WTC11 (cell line): Measurements from ENCODE around the gene TCTN2. TPM values are rescaled to one million over a fixed set of nuclear protein-coding genes. Genes with fewer than 3 reads are reported as not detected.

Source experiments
- ATAC-seq: fragments of 200-7000 bp; cut with Tn5 transposase; 2 replicates; pipeline ENCODE4 v1.10.0; 2021; ENCODE audit warnings: mild to moderate bottlenecking, moderate library complexity
- CTCF ChIA-PET: fragments of 300-600 bp; sonication (Branson Sonifier 250); formaldehyde crosslinking; loops from one replicate; lab custom pipeline; 2021; ENCODE audit warnings: antibody characterized with exemption; lab: Charles Lee
- POLR2A ChIA-PET: fragments of 350-600 bp; sonication (Branson Sonifier 250); formaldehyde crosslinking; loops from one replicate; lab custom pipeline; 2021; ENCODE audit warnings: antibody characterized with exemption; lab: Charles Lee
- DNase-seq: peaks from one replicate; pipeline ENCODE4 v3.0.0; 2021; ENCODE audit warnings: low spot score
- H3K27ac Mint-ChIP-seq: 2 replicates; pipeline ENCODE4 v1.8.0; 2021; ENCODE audit warnings: mixed read lengths
- H3K27me3 Mint-ChIP-seq: 2 replicates; pipeline ENCODE4 v1.8.0; 2021; ENCODE audit warnings: low read depth, mild to moderate bottlenecking, moderate library complexity, mixed read lengths
- H3K36me3 Mint-ChIP-seq: 2 replicates; pipeline ENCODE4 v1.8.0; 2021; ENCODE audit warnings: mixed read lengths
- H3K4me1 Mint-ChIP-seq: 2 replicates; pipeline ENCODE4 v1.8.0; 2022; ENCODE audit warnings: mixed read lengths
- H3K4me3 Mint-ChIP-seq: 2 replicates; pipeline ENCODE4 v1.8.0; 2021; ENCODE audit warnings: mild to moderate bottlenecking, moderate library complexity, mixed read lengths
- H3K9me3 Mint-ChIP-seq: 2 replicates; pipeline ENCODE4 v1.8.0; 2021; ENCODE audit warnings: mixed read lengths
- ATF1 ChIP-seq: sonication (generic); formaldehyde crosslinking; IDR thresholded peaks from 2 replicates; pipeline ENCODE4 v1.8.1; 2023; ENCODE audit warnings: mild to moderate bottlenecking, moderate library complexity, missing genetic modification reagents
- FOXK1 ChIP-seq: sonication (generic); formaldehyde crosslinking; IDR thresholded peaks from 2 replicates; pipeline ENCODE4 v1.8.0; 2022; ENCODE audit warnings: mild to moderate bottlenecking, moderate library complexity, missing genetic modification reagents
- FOXP1 ChIP-seq: sonication (generic); formaldehyde crosslinking; IDR thresholded peaks from 2 replicates; pipeline ENCODE4 v1.8.0; 2022; ENCODE audit warnings: missing genetic modification reagents, mild to moderate bottlenecking, moderate library complexity, borderline replicate concordance
- JAZF1 ChIP-seq: fragments of 250-450 bp; sonication (Bioruptor Pico); IDR thresholded peaks from 2 replicates; pipeline ENCODE4 v1.9.0; 2021; ENCODE audit warnings: moderate library complexity, mild to moderate bottlenecking, inconsistent platforms
- OVOL2 ChIP-seq: fragments of 250-450 bp; sonication (Bioruptor Pico); IDR thresholded peaks from 2 replicates; pipeline ENCODE4 v1.9.0; 2021; ENCODE audit warnings: mild to moderate bottlenecking, borderline replicate concordance
- SMAD3 ChIP-seq: sonication (generic); formaldehyde crosslinking; IDR thresholded peaks from 2 replicates; pipeline ENCODE4 v1.8.0; 2022; ENCODE audit warnings: missing genetic modification reagents, mild to moderate bottlenecking, borderline replicate concordance
- SOX15 ChIP-seq: fragments of 250-450 bp; sonication (Bioruptor Pico); IDR thresholded peaks from 2 replicates; pipeline ENCODE4 v1.9.0; 2021; ENCODE audit warnings: mild to moderate bottlenecking
- TEAD4 ChIP-seq: sonication (generic); formaldehyde crosslinking; IDR thresholded peaks from 2 replicates; pipeline ENCODE4 v1.8.0; 2022; ENCODE audit warnings: mild to moderate bottlenecking, missing genetic modification reagents
- ZNF219 ChIP-seq: sonication (generic); formaldehyde crosslinking; IDR thresholded peaks from 2 replicates; pipeline ENCODE4 v1.8.0; 2023; ENCODE audit warnings: missing genetic modification reagents, mild to moderate bottlenecking, borderline replicate concordance
- ZNF396 ChIP-seq: fragments of 250-450 bp; sonication (Bioruptor Pico); IDR thresholded peaks from 2 replicates; pipeline ENCODE4 v1.8.0; 2021; ENCODE audit warnings: mild to moderate bottlenecking, moderate library complexity, borderline replicate concordance
- total RNA-seq: library from RNA; stranded (reverse); gene quantifications from 3 replicates; pipeline ENCODE4 v1.2.3, GENCODE V29; 2021
- TF ChIP-seq, protein P1 (sequence below): sonication (generic); formaldehyde crosslinking; IDR thresholded peaks from 2 replicates; pipeline ENCODE4 v1.8.1; 2022; ENCODE audit warnings: mild to moderate bottlenecking, missing genetic modification reagents, moderate library complexity, borderline replicate concordance
- TF ChIP-seq, protein P2 (sequence below): sonication (generic); formaldehyde crosslinking; IDR thresholded peaks from 2 replicates; pipeline ENCODE4 v1.8.1; 2023; ENCODE audit warnings: mild to moderate bottlenecking, missing genetic modification reagents, moderate library complexity
- TF ChIP-seq, protein P3 (sequence below): sonication (generic); formaldehyde crosslinking; IDR thresholded peaks from 2 replicates; pipeline ENCODE4 v1.8.1; 2023; ENCODE audit warnings: mild to moderate bottlenecking, missing genetic modification reagents
- TF ChIP-seq, protein P4 (sequence below): sonication (generic); formaldehyde crosslinking; IDR thresholded peaks from 2 replicates; pipeline ENCODE4 v1.8.0; 2022; ENCODE audit warnings: mild to moderate bottlenecking, missing genetic modification reagents
- TF ChIP-seq, protein P5 (sequence below): fragments of 250-450 bp; sonication (Bioruptor Pico); IDR thresholded peaks from 2 replicates; pipeline ENCODE4 v1.9.0; 2021; ENCODE audit warnings: mild to moderate bottlenecking
- TF ChIP-seq, protein P6 (sequence below): sonication (generic); formaldehyde crosslinking; IDR thresholded peaks from 2 replicates; pipeline ENCODE4 v1.8.1; 2022; ENCODE audit warnings: mild to moderate bottlenecking, moderate library complexity, missing genetic modification reagents
- TF ChIP-seq, protein P7 (sequence below): fragments of 250-450 bp; sonication (Bioruptor Pico); IDR thresholded peaks from 2 replicates; pipeline ENCODE4 v2.1.2; 2022; ENCODE audit warnings: mild to moderate bottlenecking, moderate library complexity
- TF ChIP-seq, protein P8 (sequence below): sonication (generic); formaldehyde crosslinking; IDR thresholded peaks from 2 replicates; pipeline ENCODE4 v1.8.0; 2023; ENCODE audit warnings: missing genetic modification reagents, mild to moderate bottlenecking, borderline replicate concordance

The TCTN2 gene
- total RNA-seq, 1 experiment from 2014 or later: 6.2 TPM

DNA sequence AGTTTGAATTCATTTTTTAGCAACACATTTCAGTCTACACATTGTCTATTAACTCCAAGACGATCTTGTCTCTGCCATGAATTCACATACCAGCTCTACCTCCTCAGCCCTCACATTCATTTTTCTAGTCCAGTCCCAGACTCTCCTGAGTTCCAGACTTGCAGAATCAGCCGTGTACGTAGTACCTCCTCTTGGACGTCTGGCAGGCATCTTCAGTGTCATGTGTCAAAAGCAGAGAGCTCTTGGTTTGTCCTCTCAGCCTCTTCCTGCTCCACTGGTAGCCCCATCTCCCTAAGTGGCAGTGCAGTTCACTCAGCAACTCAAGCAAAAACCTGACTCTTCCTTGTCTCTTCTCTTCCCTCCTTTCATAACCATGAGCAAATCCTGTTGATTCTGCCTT is 14.5 kb upstream of the TCTN2 start:
- ChIA-PET POLR2A (interaction anchor here (0.6 kb wide), 1 partner anchor 58 kb away, joined by 3 read pairs; no protein-coding TSS in a partner anchor), CTCF (interaction anchor here (0.9 kb wide), 1 partner anchor 291 kb away, joined by 3 read pairs; no protein-coding TSS in a partner anchor)
- DNase-seq (no peak), ATAC-seq (no peak)
- H3K27me3 Mint-ChIP-seq: no peaks in the 10 kb centered on the region
- H3K27ac Mint-ChIP-seq: no peak overlapping the region
- peaks cover 30% of the 10 kb centered on the region for H3K36me3 Mint-ChIP-seq
- H3K4me1 Mint-ChIP-seq: no peaks in the 10 kb centered on the region
- H3K9me3 Mint-ChIP-seq: no peaks in the 10 kb centered on the region
- TF ChIP-seq, protein P1, sequence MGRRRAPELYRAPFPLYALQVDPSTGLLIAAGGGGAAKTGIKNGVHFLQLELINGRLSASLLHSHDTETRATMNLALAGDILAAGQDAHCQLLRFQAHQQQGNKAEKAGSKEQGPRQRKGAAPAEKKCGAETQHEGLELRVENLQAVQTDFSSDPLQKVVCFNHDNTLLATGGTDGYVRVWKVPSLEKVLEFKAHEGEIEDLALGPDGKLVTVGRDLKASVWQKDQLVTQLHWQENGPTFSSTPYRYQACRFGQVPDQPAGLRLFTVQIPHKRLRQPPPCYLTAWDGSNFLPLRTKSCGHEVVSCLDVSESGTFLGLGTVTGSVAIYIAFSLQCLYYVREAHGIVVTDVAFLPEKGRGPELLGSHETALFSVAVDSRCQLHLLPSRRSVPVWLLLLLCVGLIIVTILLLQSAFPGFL: no peak
- TF ChIP-seq SOX15 (CRISPR knock-in tag) (no peak), OVOL2 (CRISPR knock-in tag) (no peak), JAZF1 (CRISPR knock-in tag) (no peak), ATF1 (CRISPR knock-in tag) (no peak), TEAD4 (CRISPR knock-in tag) (no peak), FOXP1 (CRISPR knock-in tag) (no peak), FOXK1 (no peak), ZNF219 (CRISPR knock-in tag) (no peak), SMAD3 (CRISPR knock-in tag) (no peak), ZNF396 (CRISPR knock-in tag) (no peak)
- TF ChIP-seq, protein P2, sequence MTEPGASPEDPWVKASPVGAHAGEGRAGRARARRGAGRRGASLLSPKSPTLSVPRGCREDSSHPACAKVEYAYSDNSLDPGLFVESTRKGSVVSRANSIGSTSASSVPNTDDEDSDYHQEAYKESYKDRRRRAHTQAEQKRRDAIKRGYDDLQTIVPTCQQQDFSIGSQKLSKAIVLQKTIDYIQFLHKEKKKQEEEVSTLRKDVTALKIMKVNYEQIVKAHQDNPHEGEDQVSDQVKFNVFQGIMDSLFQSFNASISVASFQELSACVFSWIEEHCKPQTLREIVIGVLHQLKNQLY: no peak
- TF ChIP-seq, protein P3, sequence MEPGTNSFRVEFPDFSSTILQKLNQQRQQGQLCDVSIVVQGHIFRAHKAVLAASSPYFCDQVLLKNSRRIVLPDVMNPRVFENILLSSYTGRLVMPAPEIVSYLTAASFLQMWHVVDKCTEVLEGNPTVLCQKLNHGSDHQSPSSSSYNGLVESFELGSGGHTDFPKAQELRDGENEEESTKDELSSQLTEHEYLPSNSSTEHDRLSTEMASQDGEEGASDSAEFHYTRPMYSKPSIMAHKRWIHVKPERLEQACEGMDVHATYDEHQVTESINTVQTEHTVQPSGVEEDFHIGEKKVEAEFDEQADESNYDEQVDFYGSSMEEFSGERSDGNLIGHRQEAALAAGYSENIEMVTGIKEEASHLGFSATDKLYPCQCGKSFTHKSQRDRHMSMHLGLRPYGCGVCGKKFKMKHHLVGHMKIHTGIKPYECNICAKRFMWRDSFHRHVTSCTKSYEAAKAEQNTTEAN (CRISPR knock-in tag): no peak
- TF ChIP-seq, protein P4, sequence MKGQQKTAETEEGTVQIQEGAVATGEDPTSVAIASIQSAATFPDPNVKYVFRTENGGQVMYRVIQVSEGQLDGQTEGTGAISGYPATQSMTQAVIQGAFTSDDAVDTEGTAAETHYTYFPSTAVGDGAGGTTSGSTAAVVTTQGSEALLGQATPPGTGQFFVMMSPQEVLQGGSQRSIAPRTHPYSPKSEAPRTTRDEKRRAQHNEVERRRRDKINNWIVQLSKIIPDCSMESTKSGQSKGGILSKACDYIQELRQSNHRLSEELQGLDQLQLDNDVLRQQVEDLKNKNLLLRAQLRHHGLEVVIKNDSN (CRISPR knock-in tag): no peak
- TF ChIP-seq, protein P5, sequence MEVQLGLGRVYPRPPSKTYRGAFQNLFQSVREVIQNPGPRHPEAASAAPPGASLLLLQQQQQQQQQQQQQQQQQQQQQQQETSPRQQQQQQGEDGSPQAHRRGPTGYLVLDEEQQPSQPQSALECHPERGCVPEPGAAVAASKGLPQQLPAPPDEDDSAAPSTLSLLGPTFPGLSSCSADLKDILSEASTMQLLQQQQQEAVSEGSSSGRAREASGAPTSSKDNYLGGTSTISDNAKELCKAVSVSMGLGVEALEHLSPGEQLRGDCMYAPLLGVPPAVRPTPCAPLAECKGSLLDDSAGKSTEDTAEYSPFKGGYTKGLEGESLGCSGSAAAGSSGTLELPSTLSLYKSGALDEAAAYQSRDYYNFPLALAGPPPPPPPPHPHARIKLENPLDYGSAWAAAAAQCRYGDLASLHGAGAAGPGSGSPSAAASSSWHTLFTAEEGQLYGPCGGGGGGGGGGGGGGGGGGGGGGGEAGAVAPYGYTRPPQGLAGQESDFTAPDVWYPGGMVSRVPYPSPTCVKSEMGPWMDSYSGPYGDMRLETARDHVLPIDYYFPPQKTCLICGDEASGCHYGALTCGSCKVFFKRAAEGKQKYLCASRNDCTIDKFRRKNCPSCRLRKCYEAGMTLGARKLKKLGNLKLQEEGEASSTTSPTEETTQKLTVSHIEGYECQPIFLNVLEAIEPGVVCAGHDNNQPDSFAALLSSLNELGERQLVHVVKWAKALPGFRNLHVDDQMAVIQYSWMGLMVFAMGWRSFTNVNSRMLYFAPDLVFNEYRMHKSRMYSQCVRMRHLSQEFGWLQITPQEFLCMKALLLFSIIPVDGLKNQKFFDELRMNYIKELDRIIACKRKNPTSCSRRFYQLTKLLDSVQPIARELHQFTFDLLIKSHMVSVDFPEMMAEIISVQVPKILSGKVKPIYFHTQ (CRISPR knock-in tag): no peak
- TF ChIP-seq, protein P6, sequence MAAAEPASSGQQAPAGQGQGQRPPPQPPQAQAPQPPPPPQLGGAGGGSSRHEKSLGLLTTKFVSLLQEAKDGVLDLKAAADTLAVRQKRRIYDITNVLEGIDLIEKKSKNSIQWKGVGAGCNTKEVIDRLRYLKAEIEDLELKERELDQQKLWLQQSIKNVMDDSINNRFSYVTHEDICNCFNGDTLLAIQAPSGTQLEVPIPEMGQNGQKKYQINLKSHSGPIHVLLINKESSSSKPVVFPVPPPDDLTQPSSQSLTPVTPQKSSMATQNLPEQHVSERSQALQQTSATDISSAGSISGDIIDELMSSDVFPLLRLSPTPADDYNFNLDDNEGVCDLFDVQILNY (CRISPR knock-in tag): no peak
- TF ChIP-seq, protein P7, sequence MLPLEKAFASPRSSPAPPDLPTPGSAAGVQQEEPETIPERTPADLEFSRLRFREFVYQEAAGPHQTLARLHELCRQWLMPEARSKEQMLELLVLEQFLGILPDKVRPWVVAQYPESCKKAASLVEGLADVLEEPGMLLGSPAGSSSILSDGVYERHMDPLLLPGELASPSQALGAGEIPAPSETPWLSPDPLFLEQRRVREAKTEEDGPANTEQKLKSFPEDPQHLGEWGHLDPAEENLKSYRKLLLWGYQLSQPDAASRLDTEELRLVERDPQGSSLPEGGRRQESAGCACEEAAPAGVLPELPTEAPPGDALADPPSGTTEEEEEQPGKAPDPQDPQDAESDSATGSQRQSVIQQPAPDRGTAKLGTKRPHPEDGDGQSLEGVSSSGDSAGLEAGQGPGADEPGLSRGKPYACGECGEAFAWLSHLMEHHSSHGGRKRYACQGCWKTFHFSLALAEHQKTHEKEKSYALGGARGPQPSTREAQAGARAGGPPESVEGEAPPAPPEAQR (CRISPR knock-in tag): no peak
- TF ChIP-seq, protein P8, sequence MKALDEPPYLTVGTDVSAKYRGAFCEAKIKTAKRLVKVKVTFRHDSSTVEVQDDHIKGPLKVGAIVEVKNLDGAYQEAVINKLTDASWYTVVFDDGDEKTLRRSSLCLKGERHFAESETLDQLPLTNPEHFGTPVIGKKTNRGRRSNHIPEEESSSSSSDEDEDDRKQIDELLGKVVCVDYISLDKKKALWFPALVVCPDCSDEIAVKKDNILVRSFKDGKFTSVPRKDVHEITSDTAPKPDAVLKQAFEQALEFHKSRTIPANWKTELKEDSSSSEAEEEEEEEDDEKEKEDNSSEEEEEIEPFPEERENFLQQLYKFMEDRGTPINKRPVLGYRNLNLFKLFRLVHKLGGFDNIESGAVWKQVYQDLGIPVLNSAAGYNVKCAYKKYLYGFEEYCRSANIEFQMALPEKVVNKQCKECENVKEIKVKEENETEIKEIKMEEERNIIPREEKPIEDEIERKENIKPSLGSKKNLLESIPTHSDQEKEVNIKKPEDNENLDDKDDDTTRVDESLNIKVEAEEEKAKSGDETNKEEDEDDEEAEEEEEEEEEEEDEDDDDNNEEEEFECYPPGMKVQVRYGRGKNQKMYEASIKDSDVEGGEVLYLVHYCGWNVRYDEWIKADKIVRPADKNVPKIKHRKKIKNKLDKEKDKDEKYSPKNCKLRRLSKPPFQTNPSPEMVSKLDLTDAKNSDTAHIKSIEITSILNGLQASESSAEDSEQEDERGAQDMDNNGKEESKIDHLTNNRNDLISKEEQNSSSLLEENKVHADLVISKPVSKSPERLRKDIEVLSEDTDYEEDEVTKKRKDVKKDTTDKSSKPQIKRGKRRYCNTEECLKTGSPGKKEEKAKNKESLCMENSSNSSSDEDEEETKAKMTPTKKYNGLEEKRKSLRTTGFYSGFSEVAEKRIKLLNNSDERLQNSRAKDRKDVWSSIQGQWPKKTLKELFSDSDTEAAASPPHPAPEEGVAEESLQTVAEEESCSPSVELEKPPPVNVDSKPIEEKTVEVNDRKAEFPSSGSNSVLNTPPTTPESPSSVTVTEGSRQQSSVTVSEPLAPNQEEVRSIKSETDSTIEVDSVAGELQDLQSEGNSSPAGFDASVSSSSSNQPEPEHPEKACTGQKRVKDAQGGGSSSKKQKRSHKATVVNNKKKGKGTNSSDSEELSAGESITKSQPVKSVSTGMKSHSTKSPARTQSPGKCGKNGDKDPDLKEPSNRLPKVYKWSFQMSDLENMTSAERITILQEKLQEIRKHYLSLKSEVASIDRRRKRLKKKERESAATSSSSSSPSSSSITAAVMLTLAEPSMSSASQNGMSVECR (CRISPR knock-in tag): no peak
- no peak overlapping the region for H3K4me3 Mint-ChIP-seq
